Measurements from ENCODE around the gene TCAF1. TPM values are rescaled to one million over a fixed set of nuclear protein-coding genes. Genes with fewer than 3 reads are reported as not detected.

The TCAF1 gene
- total and polyA plus RNA-seq, 2 donors = 13.6 to 18.2 TPM

DNA sequence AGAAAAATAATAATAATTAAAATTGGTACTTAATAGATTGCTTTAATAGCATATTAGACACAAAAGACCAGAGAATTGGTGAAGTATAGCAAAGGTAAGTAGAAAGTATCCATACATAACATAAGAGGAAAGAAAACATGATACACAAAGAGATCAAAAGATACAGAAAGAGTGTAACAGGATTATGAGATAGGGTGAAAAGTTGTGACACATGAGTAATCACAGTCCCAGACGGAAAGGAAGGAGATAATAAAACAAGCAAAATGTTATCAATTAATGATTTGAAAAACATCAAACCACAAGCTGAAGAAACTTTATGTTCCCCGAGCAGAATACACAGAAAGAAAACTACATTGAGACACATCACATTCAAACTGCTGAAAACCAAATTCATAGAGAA is 10.5 kb downstream of the TCAF1 start:
- no peaks in the 10 kb centered on the region for H3K36me3 ChIP-seq (ENCODE audit: control insufficient read depth in 2 of 2, insufficient read depth in 2 of 2, low read length in 1 of 2)
- H3K9me3 ChIP-seq (ENCODE audit: control insufficient read depth in 2 of 2, insufficient read depth in 1 of 2, low read length in 1 of 2) = no peaks in the 10 kb centered on the region
- 72% methylated on average over 2 of the region's 2 CpGs for WGBS
- no peak overlapping the region for H3K4me3 ChIP-seq (ENCODE audit: low read length in 2 of 2)
- no peaks in the 10 kb centered on the region for H3K4me1 ChIP-seq (ENCODE audit: control insufficient read depth in 2 of 2, insufficient read depth in 2 of 2, low read length in 2 of 2)
- DNase-seq (ENCODE audit: low read depth in 6 of 9, low spot score in 9 of 9) = no peak
- no peaks in the 10 kb centered on the region for H3K27me3 ChIP-seq (ENCODE audit: control insufficient read depth in 2 of 2, insufficient read depth in 1 of 2, low read length in 1 of 2)
- no peak overlapping the region for H3K27ac ChIP-seq (ENCODE audit: low read depth in 1 of 2, low read length in 1 of 2)

DNA sequence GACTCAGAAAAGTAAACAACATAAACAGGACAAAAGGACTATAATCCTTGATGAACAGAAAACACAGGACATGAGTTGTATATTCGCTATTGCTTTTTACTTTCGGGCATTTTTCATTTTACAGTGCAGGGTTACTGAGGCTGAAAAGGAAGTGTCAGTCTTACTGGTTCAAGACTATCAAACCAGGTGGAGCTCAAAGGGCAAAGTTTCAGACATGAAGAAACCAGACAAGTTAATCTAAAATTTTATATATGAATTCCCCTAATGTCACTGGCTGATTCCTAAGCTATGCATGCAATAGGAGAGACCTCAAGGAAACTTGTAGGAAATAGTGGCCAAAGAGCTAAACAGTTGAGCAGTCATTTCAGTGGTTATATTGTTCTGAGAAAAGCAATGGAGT is 11.4 kb downstream of the TCAF1 start:
- no peak overlapping the region for H3K4me3 ChIP-seq (ENCODE audit: low read length in 2 of 2)
- WGBS = 97% methylated on average over 2 of the region's 2 CpGs
- no peak for DNase-seq (ENCODE audit: low read depth in 6 of 9, low spot score in 9 of 9)

DNA sequence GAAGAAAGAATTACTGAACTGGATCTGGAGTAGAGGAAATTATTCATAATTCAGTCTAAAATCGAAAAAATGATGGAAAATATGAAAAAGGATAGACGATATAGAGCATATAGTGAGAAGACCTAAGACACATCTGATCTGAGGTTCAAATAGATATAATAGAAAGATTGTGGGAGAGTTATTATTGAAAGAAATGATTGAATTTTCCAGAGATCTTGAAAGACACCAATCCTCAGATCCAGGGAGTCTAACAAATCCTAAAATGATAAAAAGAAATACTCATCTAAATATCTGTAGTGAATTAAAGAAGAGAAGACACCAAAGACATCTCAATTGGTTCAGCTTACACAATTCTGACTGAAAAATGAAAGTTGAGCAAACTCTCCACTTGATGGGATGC is 12.9 kb downstream of the TCAF1 start:
- WGBS = 98% methylated on average over 2 of the region's 2 CpGs
- peaks cover 0 to 6% of the 10 kb centered on the region in 2 donors for H3K27me3 ChIP-seq (ENCODE audit: control insufficient read depth in 2 of 2, insufficient read depth in 1 of 2, low read length in 1 of 2)
- no peaks in the 10 kb centered on the region for H3K9me3 ChIP-seq (ENCODE audit: control insufficient read depth in 2 of 2, insufficient read depth in 1 of 2, low read length in 1 of 2)
- peaks cover 0 to 5% of the 10 kb centered on the region in 2 donors for H3K4me1 ChIP-seq (ENCODE audit: control insufficient read depth in 2 of 2, insufficient read depth in 2 of 2, low read length in 2 of 2)
- no peak for DNase-seq (ENCODE audit: low read depth in 6 of 9, low spot score in 9 of 9)
- no peak overlapping the region for H3K27ac ChIP-seq (ENCODE audit: low read depth in 1 of 2, low read length in 1 of 2)
- H3K4me3 ChIP-seq (ENCODE audit: low read length in 2 of 2) = no peak overlapping the region
- no peaks in the 10 kb centered on the region for H3K36me3 ChIP-seq (ENCODE audit: control insufficient read depth in 2 of 2, insufficient read depth in 2 of 2, low read length in 1 of 2)

More for the DNA sequence above, 11.4 kb downstream of the TCAF1 start:
- no peaks in the 10 kb centered on the region for H3K9me3 ChIP-seq (ENCODE audit: control insufficient read depth in 2 of 2, insufficient read depth in 1 of 2, low read length in 1 of 2)
- H3K27me3 ChIP-seq (ENCODE audit: control insufficient read depth in 2 of 2, insufficient read depth in 1 of 2, low read length in 1 of 2) = no peaks in the 10 kb centered on the region
- H3K27ac ChIP-seq (ENCODE audit: low read depth in 1 of 2, low read length in 1 of 2) = no peak overlapping the region
- H3K4me1 ChIP-seq (ENCODE audit: control insufficient read depth in 2 of 2, insufficient read depth in 2 of 2, low read length in 2 of 2) = peaks cover 0 to 5% of the 10 kb centered on the region in 2 donors
- H3K36me3 ChIP-seq (ENCODE audit: control insufficient read depth in 2 of 2, insufficient read depth in 2 of 2, low read length in 1 of 2) = no peaks in the 10 kb centered on the region

DNA sequence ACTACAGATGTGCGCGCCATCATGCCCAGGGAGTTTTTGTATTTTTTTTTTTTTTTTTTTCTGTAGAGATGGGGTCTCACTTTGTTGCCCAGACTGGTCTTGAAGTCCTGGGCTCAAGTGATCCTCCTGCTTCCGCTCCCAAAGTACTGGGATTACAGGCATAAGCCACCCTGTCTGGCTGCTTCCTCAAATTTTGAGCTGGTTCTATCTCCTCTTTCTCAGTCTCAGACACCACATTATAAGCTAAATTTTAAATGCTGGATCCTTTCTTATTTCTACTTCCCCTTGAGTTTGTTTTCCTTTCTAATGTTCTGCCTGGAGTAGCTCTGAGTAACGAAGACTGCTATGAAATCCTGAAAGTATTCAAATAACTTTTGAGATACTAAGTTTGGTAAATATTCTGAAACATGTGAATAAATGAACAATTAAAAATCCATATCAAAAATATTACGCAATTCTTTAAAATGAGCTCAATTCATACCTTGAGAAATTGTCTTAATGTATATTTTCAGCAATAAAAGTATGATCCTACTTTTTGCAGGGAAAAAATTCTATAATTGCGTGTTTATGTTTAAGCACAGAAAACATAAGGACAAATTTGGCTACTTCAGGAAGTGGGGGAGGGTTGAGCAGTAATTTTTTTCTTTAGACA is 15.0 kb downstream of the TCAF1 start:
- DNase-seq (ENCODE audit: low read depth in 6 of 9, low spot score in 9 of 9) = no peak
- Histone ChIP-seq H3K4me1 (ENCODE audit: control insufficient read depth in 2 of 2, insufficient read depth in 2 of 2, low read length in 2 of 2) (peaks cover 2 to 13% of the 10 kb centered on the region in 2 donors), H3K27me3 (ENCODE audit: control insufficient read depth in 2 of 2, insufficient read depth in 1 of 2, low read length in 1 of 2) (peaks cover 0 to 22% of the 10 kb centered on the region in 2 donors), H3K36me3 (ENCODE audit: control insufficient read depth in 2 of 2, insufficient read depth in 2 of 2, low read length in 1 of 2) (no peaks in the 10 kb centered on the region), H3K4me3 (ENCODE audit: low read length in 2 of 2) (no peak overlapping the region), H3K27ac (ENCODE audit: low read depth in 1 of 2, low read length in 1 of 2) (no peak overlapping the region), H3K9me3 (ENCODE audit: control insufficient read depth in 2 of 2, insufficient read depth in 1 of 2, low read length in 1 of 2) (peaks cover 0 to 1% of the 10 kb centered on the region in 2 donors)
- WGBS = 97% methylated on average over 6 of the region's 6 CpGs

DNA sequence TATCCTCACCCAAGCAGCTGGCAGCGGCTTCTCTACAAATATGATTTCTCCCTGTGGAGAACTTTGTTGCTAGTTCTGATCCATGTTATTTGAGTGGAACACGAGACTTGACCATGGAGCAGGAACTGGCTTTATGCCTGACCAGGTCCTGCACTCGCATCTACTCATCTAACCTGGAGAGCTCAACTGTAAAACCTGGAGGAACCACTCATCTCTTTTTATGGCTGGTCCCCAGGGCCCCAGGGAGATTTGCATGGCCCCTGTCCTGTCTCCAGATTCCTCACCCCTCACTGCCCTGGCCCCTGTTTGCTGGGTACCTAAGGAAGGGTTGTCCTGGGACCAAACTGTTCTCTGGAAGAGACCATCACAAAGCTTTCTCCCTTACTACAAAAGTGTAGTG is 16.0 kb downstream of the TCAF1 start:
- H3K4me3 ChIP-seq (ENCODE audit: low read length in 2 of 2) = no peak overlapping the region
- H3K27me3 ChIP-seq (ENCODE audit: control insufficient read depth in 2 of 2, insufficient read depth in 1 of 2, low read length in 1 of 2) = peaks cover 0 to 27% of the 10 kb centered on the region in 2 donors
- DNase-seq (ENCODE audit: low read depth in 6 of 9, low spot score in 9 of 9) = no peak
- H3K27ac ChIP-seq (ENCODE audit: low read depth in 1 of 2, low read length in 1 of 2) = no peak overlapping the region
- WGBS = 92% methylated on average over 3 of the region's 3 CpGs
- H3K9me3 ChIP-seq (ENCODE audit: control insufficient read depth in 2 of 2, insufficient read depth in 1 of 2, low read length in 1 of 2) = peaks cover 0 to 1% of the 10 kb centered on the region in 2 donors
- no peaks in the 10 kb centered on the region for H3K36me3 ChIP-seq (ENCODE audit: control insufficient read depth in 2 of 2, insufficient read depth in 2 of 2, low read length in 1 of 2)
- peaks cover 2 to 18% of the 10 kb centered on the region in 2 donors for H3K4me1 ChIP-seq (ENCODE audit: control insufficient read depth in 2 of 2, insufficient read depth in 2 of 2, low read length in 2 of 2)

DNA sequence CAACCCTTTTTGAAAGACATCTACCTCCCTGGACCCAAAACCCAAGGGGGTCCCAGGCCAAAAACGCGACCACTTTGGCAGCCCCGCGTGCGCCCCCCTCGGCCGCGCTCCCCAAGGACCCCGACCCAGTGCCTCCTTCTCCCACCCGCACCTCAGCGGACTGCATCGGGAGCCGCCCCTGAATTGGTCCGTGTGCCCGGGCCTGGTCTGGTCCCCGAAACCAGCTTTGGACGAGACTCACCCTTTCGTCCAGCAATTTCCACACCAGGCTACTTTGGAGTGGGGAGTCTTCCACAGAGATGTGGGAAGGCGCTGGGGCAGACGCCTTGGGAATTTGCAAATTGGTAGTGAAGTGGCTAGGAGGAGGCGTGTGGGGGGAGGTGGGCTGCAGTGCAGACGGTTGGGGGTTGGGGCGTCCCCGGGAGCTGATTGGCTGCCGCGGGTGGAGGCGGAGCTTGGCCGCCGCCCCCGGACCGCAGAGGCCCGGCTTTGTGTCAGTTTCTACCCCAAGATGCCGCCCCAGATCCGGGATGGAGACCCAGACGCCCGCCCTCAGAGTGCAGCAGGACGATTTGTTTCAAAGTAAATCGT is 16.9 kb downstream of the TCAF1 start:
- Histone ChIP-seq H3K4me1 (ENCODE audit: control insufficient read depth in 2 of 2, insufficient read depth in 2 of 2, low read length in 2 of 2) (peaks cover 2 to 18% of the 10 kb centered on the region in 2 donors), H3K27ac (ENCODE audit: low read depth in 1 of 2, low read length in 1 of 2) (peak overlapping the region in 1 of 2 donors; percentile 11), H3K9me3 (ENCODE audit: control insufficient read depth in 2 of 2, insufficient read depth in 1 of 2, low read length in 1 of 2) (peaks cover 0 to 1% of the 10 kb centered on the region in 2 donors), H3K27me3 (ENCODE audit: control insufficient read depth in 2 of 2, insufficient read depth in 1 of 2, low read length in 1 of 2) (peaks cover 0 to 27% of the 10 kb centered on the region in 2 donors), H3K4me3 (ENCODE audit: low read length in 2 of 2) (peak overlapping the region; percentile 54 to 65), H3K36me3 (ENCODE audit: control insufficient read depth in 2 of 2, insufficient read depth in 2 of 2, low read length in 1 of 2) (no peaks in the 10 kb centered on the region)
- 7% methylated on average over 38 of the region's 38 CpGs for WGBS
- peak; percentile 37 to 89 (median 65) for DNase-seq (ENCODE audit: low read depth in 6 of 9, low spot score in 9 of 9)

DNA sequence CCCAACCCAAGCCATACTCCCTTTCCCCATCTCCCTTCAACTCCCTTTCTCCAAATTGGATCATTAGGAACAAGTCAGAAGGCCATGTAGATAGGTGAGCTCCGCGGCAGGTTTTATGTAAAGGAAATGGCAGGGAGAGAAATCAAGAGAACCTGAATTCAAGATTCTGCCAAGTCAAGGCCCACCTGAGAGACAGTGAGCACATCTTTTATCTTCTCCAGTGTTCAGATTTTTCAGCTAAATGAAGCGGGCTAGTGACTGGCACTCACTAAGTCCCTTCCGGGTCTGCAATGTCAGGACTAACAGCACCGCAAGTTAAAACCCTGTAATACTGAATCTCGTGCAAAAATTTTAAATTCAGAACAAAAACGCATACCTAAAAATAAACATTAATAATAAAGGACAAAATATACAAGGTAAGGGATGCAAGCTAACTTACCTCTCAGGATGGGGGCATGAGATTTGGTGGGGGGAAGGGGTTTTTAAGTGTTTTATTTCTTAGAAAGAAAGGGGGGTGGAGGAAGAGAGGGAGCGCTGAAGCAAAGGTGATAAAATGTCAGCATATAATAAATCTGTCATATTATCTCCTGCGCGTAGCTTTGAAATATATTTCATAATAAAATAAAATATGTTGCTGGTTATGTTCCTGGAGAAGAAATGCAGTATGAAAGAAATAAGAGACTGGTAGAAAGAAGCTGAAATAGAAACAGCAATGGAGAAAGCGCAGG is 17.6 kb downstream of the TCAF1 start:
- Histone ChIP-seq H3K36me3 (ENCODE audit: control insufficient read depth in 2 of 2, insufficient read depth in 2 of 2, low read length in 1 of 2) (no peaks in the 10 kb centered on the region), H3K4me3 (ENCODE audit: low read length in 2 of 2) (peak overlapping the region; percentile 54 to 65), H3K9me3 (ENCODE audit: control insufficient read depth in 2 of 2, insufficient read depth in 1 of 2, low read length in 1 of 2) (peaks cover 0 to 1% of the 10 kb centered on the region in 2 donors), H3K4me1 (ENCODE audit: control insufficient read depth in 2 of 2, insufficient read depth in 2 of 2, low read length in 2 of 2) (peaks cover 2 to 18% of the 10 kb centered on the region in 2 donors), H3K27ac (ENCODE audit: low read depth in 1 of 2, low read length in 1 of 2) (no peak overlapping the region), H3K27me3 (ENCODE audit: control insufficient read depth in 2 of 2, insufficient read depth in 1 of 2, low read length in 1 of 2) (peaks cover 0 to 27% of the 10 kb centered on the region in 2 donors)
- no peak for DNase-seq (ENCODE audit: low read depth in 6 of 9, low spot score in 9 of 9)
- 82% methylated on average over 11 of the region's 11 CpGs for WGBS

DNA sequence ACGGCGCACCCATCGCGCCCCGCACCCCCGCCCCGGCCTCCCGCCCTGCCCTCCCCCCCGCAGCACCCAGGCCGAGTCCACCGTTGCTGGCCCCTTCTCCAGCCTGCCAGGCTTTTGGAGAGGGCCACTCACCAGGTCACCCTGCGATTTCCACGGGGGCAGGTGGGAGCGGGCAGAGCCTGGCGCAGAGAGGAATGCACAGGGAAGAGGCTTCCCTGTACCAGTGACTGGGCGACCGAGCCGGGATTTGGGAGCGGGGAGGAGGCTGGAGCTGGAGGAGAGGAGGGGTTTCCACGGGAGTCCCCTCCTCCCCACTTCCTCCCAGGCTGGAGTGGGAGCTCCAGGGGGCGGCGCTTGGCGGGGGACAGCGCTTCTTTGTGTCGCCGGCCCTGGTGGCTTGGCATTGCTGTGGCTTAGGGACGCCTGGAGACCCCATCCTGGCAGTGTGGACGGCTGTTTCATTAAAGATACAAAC is 19.3 kb downstream of the TCAF1 start:
- no peaks in the 10 kb centered on the region for H3K36me3 ChIP-seq (ENCODE audit: control insufficient read depth in 2 of 2, insufficient read depth in 2 of 2, low read length in 1 of 2)
- peak overlapping the region; percentile 41 to 49 for H3K4me3 ChIP-seq (ENCODE audit: low read length in 2 of 2)
- H3K27ac ChIP-seq (ENCODE audit: low read depth in 1 of 2, low read length in 1 of 2) = no peak overlapping the region
- peaks cover 0 to 1% of the 10 kb centered on the region in 2 donors for H3K9me3 ChIP-seq (ENCODE audit: control insufficient read depth in 2 of 2, insufficient read depth in 1 of 2, low read length in 1 of 2)
- H3K4me1 ChIP-seq (ENCODE audit: control insufficient read depth in 2 of 2, insufficient read depth in 2 of 2, low read length in 2 of 2) = peaks cover 2 to 18% of the 10 kb centered on the region in 2 donors
- WGBS = 2% methylated on average over 28 of the region's 28 CpGs
- peak in 2 of 9 donors; percentile 21 to 35 for DNase-seq (ENCODE audit: low read depth in 6 of 9, low spot score in 9 of 9)
- H3K27me3 ChIP-seq (ENCODE audit: control insufficient read depth in 2 of 2, insufficient read depth in 1 of 2, low read length in 1 of 2) = peaks cover 0 to 27% of the 10 kb centered on the region in 2 donors

All from thymus (tissue), 11 donors.